Subcutaneous abdominal adipose tissue (tissue), 5 donors: Measurements from ENCODE around the gene HBG2.
"Not testable (repeated sequence)": the region's sequence is repeated elsewhere in the genome, so short reads cannot be mapped to it uniquely, and the experiment has no call there.

Experiments
- H3K27ac ChIP-seq: one replicate; pipeline ENCODE4 v1.7.0; 2013; ENCODE audit warnings: low read depth, mild to moderate bottlenecking, inconsistent platforms, low read length, moderate library complexity
- H3K27me3 ChIP-seq, 5 donors: one replicate each; pipeline ENCODE4 v1.7.0; 2013; ENCODE audit warnings: low read length in 5 of 5, inconsistent platforms in 1 of 5; ENCODE audit not compliant: control insufficient read depth in 5 of 5, insufficient read depth in 4 of 5
- H3K36me3 ChIP-seq, 5 donors: one replicate each; pipeline ENCODE4 v1.7.0; 2013; ENCODE audit warnings: low read length in 5 of 5; ENCODE audit not compliant: control insufficient read depth in 5 of 5, insufficient read depth in 5 of 5
- H3K4me1 ChIP-seq, 5 donors: one replicate each; pipeline ENCODE4 v1.7.0; 2013; ENCODE audit warnings: low read length in 5 of 5, mild to moderate bottlenecking in 3 of 5, moderate library complexity in 1 of 5; ENCODE audit not compliant: control insufficient read depth in 5 of 5, insufficient read depth in 5 of 5
- H3K4me3 ChIP-seq, 5 donors: one replicate each; pipeline ENCODE4 v1.7.0; 2013; ENCODE audit warnings: low read length in 5 of 5, low read depth in 1 of 5
- H3K9ac ChIP-seq, 5 donors: one replicate each; pipeline ENCODE4 v1.7.0; 2013; ENCODE audit warnings: low read length in 5 of 5, mild to moderate bottlenecking in 4 of 5, moderate library complexity in 3 of 5
- H3K9me3 ChIP-seq, 5 donors: one replicate each; pipeline ENCODE4 v1.7.0; 2013; ENCODE audit warnings: low read length in 5 of 5; ENCODE audit not compliant: control insufficient read depth in 5 of 5
- donor health status: healthy.
- donor health status: healthy.
- donor health status: healthy.
- donor health status: healthy.
- donor health status: healthy.

Gene HBG2

GRCh38 chr11:5254646-5255413, at the start of gene HBG2:
Gene HBG2, minus strand, starts transcription at chr11:5254781. Its CDS starts 53 bp downstream, at chr11:5254728.
- H3K36me3 ChIP-seq, H3K27ac ChIP-seq, H3K9ac ChIP-seq, H3K4me3 ChIP-seq, H3K4me1 ChIP-seq, H3K27me3 ChIP-seq, H3K9me3 ChIP-seq: not testable (repeated sequence)

GRCh38 chr11:5304046-5304445, 49.5 kb upstream of the HBG2 start:
- H3K36me3 ChIP-seq = no peaks in the 10 kb centered on the region
- H3K27me3 ChIP-seq = no peaks in the 10 kb centered on the region
- H3K9ac ChIP-seq = no peak overlapping the region
- no peak overlapping the region for H3K27ac ChIP-seq
- no peak overlapping the region for H3K4me3 ChIP-seq
- no peaks in the 10 kb centered on the region for H3K9me3 ChIP-seq
- H3K4me1 ChIP-seq = no peaks in the 10 kb centered on the region

DNA sequence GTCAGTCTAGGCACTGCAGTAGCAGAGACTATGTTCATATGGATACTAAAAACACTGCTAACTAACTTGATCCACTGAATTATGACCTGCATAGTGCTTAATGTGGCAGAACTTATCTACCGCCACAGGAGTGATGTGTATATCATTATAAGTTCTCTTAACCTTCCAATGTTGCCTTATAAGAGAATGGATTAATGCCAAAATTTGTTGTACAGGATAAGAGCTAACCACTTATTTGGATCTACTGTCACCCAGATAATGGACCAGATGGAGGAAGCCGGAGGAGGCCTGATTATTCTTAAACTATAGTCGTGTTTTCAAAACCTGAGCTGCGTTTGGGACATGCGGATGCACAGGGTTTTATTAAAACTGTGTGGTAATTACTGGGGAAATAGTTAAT, 49.0 kb upstream of the HBG2 start:
- Histone ChIP-seq H3K9ac (no peak overlapping the region), H3K4me3 (no peak overlapping the region), H3K27ac (no peak overlapping the region), H3K27me3 (no peaks in the 10 kb centered on the region), H3K36me3 (no peaks in the 10 kb centered on the region), H3K9me3 (no peaks in the 10 kb centered on the region), H3K4me1 (no peaks in the 10 kb centered on the region)

DNA sequence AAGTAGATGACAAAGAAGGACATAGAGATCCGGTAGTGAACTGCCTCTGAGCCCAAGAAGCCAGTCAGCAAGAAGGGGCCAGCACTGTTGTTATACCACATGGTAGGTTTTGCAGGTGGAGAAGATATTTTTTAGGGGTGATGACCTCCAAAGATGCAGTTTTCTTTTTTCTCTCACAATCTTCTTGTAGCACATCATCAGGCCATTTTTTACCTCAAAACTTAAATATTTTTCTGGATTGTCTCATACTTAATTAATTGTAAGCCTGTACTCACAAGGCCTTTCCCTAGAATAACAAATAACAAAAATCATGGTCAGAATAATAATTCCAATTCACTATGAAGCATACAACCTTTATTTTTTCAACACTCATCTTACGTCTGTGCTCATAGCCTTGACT, 47.3 kb upstream of the HBG2 start, which contains the start of gene OR51B4:
Gene OR51B4 (minus strand): TSS at position 101 of the 400 bp plus-strand sequence. CDS start 0 bp downstream, at position 101.
- H3K9ac ChIP-seq = no peak within 1 kb of the TSS
- no peaks in the 10 kb centered on the region for H3K27me3 ChIP-seq
- no peaks in the 10 kb centered on the region for H3K9me3 ChIP-seq
- no peaks in the 10 kb centered on the region for H3K4me1 ChIP-seq
- H3K36me3 ChIP-seq = no peaks in the 10 kb centered on the region
- H3K27ac ChIP-seq = no peak within 1 kb of the TSS
- H3K4me3 ChIP-seq = no peak within 1 kb of the TSS

DNA sequence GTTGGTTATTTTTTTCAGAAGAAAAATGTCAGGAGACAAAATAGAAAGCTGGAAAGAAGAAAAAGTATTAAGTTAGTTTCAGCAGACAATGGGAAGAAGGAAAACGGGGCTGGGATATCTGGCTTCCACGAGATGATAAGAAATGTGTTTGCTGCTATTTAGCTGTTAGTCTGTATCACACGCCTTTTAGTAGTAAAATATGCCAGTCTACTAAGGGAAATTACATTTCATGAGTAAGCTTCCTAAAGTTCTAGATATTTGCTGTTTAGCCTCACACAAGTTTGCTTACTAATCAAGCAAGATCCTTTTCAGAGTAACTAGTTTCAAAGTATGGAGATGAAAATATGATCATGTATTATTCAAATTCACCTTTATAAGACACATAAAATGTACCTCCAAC, 45.7 kb upstream of the HBG2 start:
- H3K9me3 ChIP-seq = no peaks in the 10 kb centered on the region
- no peaks in the 10 kb centered on the region for H3K36me3 ChIP-seq
- H3K4me3 ChIP-seq = no peak overlapping the region
- no peaks in the 10 kb centered on the region for H3K27me3 ChIP-seq
- no peak overlapping the region for H3K9ac ChIP-seq
- H3K4me1 ChIP-seq = no peaks in the 10 kb centered on the region
- H3K27ac ChIP-seq = no peak overlapping the region

DNA sequence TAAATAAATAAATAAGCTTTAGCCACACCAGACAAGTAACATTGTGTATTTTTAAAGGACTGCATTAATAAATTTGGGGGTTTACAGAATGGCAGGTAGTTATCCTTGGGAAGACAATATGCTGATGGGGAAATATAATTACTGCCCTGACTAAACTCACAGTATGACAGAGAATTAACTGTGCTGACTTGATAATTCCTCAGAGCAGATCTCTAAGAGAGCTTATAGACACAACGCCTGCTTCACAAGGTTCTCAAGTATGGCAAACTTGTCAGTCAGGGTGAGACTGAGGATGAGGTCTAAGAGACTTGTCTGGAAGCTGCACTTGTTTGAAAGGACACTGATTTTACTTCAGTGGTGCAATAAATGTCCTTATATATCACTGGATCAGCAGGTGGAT, 43.9 kb upstream of the HBG2 start:
- Histone ChIP-seq H3K4me3 (no peak overlapping the region), H3K27me3 (no peaks in the 10 kb centered on the region), H3K4me1 (no peaks in the 10 kb centered on the region), H3K9ac (no peak overlapping the region), H3K36me3 (no peaks in the 10 kb centered on the region), H3K9me3 (no peaks in the 10 kb centered on the region), H3K27ac (no peak overlapping the region)

DNA sequence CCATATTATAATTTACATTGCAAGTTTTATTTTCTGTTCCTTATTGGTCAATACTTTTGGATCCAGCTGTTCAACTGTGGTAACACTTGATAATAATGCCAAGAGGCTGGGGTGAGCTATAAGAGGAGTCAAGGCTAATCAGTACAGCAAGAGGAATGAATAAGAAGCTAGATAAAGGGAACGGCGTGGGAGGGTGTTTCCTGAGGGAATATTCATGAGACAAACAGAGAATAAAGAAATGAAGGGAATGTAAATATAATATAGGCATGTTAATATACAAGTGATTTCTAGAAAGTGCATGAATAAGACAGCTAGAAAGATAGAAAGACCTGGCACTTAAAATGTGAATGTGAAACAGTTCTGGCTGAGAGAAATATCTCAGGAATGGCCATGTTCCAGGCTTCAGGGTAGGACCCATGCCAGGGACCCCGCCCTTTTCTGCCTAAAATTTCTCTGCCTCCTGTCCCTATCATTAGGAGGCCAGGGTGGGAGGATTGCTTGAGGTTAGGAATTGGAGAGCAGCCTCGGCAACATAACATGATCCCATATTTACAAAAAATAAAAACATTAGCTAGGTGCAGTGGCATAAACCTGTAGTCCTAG, 43.2 kb upstream of the HBG2 start:
- Histone ChIP-seq H3K9ac (no peak overlapping the region), H3K27me3 (no peaks in the 10 kb centered on the region), H3K27ac (no peak overlapping the region), H3K36me3 (no peaks in the 10 kb centered on the region), H3K4me3 (no peak overlapping the region), H3K9me3 (no peaks in the 10 kb centered on the region), H3K4me1 (no peaks in the 10 kb centered on the region)

- not testable (repeated sequence) for H3K36me3 ChIP-seq, H3K4me1 ChIP-seq, H3K27ac ChIP-seq, H3K9ac ChIP-seq, H3K27me3 ChIP-seq, H3K4me3 ChIP-seq, H3K9me3 ChIP-seq
Observed at GRCh38 chr11:5294342-5294995, 39.9 kb upstream of the HBG2 start.

DNA sequence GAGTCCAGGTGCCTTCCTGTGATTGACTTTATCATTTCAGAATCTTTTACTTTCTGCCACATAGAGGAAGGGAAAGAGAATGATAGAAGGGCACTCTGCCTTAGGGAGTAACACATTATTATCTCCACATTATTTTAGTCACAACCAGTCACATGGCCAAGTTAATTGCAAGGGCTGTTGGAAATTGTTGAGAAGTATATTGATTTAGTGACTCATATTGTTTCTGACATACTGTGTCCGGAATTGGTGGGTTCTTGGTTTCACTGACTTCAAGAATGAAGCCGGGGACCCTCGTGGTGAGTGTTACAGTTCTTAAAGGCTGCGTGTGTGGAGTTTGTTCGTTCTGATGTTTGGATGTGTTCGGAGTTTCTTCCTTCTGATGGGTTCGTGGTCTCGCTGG, 38.4 kb upstream of the HBG2 start:
- Histone ChIP-seq H3K36me3 (no peaks in the 10 kb centered on the region), H3K4me1 (no peaks in the 10 kb centered on the region), H3K27ac (no peak overlapping the region), H3K27me3 (no peaks in the 10 kb centered on the region), H3K9me3 (no peaks in the 10 kb centered on the region), H3K9ac (no peak overlapping the region), H3K4me3 (no peak overlapping the region)

DNA sequence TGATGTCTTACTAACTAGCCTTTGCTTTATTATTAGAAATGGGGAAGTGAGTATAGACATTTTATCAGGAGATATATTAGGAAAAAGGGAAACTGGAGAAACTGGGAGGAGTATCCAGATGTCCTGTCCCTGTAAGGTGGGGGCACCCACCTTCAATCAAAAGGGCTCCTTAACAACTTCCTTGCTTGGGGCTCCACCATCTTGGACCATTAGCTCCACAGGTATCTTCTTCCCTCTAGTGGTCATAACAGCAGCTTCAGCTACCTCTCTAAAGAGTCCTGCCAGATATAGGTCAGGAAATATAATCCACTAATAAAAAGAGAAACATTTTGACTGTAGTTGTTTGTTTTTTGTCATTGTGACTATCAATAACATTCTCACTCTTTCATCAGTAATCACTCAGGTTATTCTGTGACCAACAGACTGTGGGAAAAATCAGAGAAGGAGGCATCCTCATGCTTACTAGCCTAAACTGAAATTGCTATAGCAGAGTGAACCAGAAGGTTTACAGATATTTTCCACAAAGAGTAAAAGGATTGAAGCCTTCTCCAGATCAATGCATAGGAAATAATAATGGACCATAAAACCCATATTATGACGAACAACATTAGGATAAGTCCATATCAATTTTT, 36.7 kb upstream of the HBG2 start:
- no peak overlapping the region for H3K9ac ChIP-seq
- H3K27me3 ChIP-seq = no peaks in the 10 kb centered on the region
- no peaks in the 10 kb centered on the region for H3K9me3 ChIP-seq
- no peak overlapping the region for H3K4me3 ChIP-seq
- no peaks in the 10 kb centered on the region for H3K4me1 ChIP-seq
- H3K27ac ChIP-seq = no peak overlapping the region
- H3K36me3 ChIP-seq = no peaks in the 10 kb centered on the region
